PC-3 (cell line): ENCODE measurements around the gene SLAIN1. TPM values are rescaled to one million over a fixed set of nuclear protein-coding genes. Genes with fewer than 3 reads are reported as not detected.

Source experiments
- ATAC-seq: fragments of 200-7000 bp; cut with Tn5 transposase; 2 replicates; pipeline ENCODE4 v1.9.1; 2020; ENCODE audit warnings: mild to moderate bottlenecking, moderate library complexity
- BruUV-seq: library from RNA; stranded (reverse); fragments of 400-500 nt; replicated peaks from 2 replicates; lab custom pipeline; 2021; lab: Mats Ljungman, UMichigan
- CTCF ChIA-PET: fragments of 300-600 bp; sonication (Branson Sonifier 250); formaldehyde crosslinking; loops from one replicate; lab custom pipeline; 2022; ENCODE audit warnings: antibody characterized with exemption; lab: Charles Lee
- POLR2A ChIA-PET: fragments of 300-600 bp; sonication (Branson Sonifier 250); formaldehyde crosslinking; loops from one replicate; lab custom pipeline; 2022; ENCODE audit warnings: antibody characterized with exemption; ENCODE audit not compliant: unreplicated experiment; lab: Charles Lee
- DNase-seq: peaks from one replicate; pipeline ENCODE4 v3.0.0-alpha.2; 2015
- H2AFZ ChIP-seq: fragments of 300-600 bp; sonication (generic); 2 replicates; pipeline ENCODE4 v1.6.0; 2016; ENCODE audit warnings: antibody characterized with exemption, low read length
- H3F3A ChIP-seq: fragments of 300-600 bp; sonication (generic); one replicate; pipeline ENCODE4 v1.6.0; 2017; ENCODE audit warnings: antibody characterized with exemption, low read length, control low read depth, mild to moderate bottlenecking; ENCODE audit not compliant: unreplicated experiment
- H3K27ac ChIP-seq: fragments of 300-600 bp; sonication (generic); 2 replicates; pipeline ENCODE4 v1.5.1; 2016; ENCODE audit warnings: mild to moderate bottlenecking, low read length
- H3K27me3 ChIP-seq: fragments of 300-600 bp; sonication (generic); 2 replicates; pipeline ENCODE4 v1.6.1; 2016; ENCODE audit warnings: low read length, mixed read lengths
- H3K36me3 ChIP-seq: fragments of 300-600 bp; sonication (generic); 2 replicates; pipeline ENCODE4 v1.6.1; 2016; ENCODE audit warnings: low read depth, mixed run types, low read length, mixed read lengths
- H3K4me1 ChIP-seq: fragments of 300-600 bp; sonication (generic); 2 replicates; pipeline ENCODE4 v1.5.1; 2016; ENCODE audit warnings: low read length; ENCODE audit not compliant: insufficient read depth
- H3K4me2 ChIP-seq: fragments of 300-600 bp; sonication (generic); 2 replicates; pipeline ENCODE4 v1.6.0; 2016; ENCODE audit warnings: low read length
- H3K4me3 ChIP-seq: fragments of 300-600 bp; sonication (generic); 2 replicates; pipeline ENCODE4 v1.5.1; 2016; ENCODE audit warnings: mild to moderate bottlenecking, low read length, mixed read lengths
- H3K79me2 ChIP-seq: fragments of 300-600 bp; sonication (generic); 2 replicates; pipeline ENCODE4 v1.6.1; 2017; ENCODE audit warnings: low read length, mixed read lengths
- H3K9ac ChIP-seq: fragments of 300-600 bp; sonication (generic); 2 replicates; pipeline ENCODE4 v1.6.0; 2016; ENCODE audit warnings: mild to moderate bottlenecking, low read length
- H3K9me2 ChIP-seq: fragments of 300-600 bp; sonication (generic); replicated peaks from 2 replicates; pipeline ENCODE4 v1.6.1; 2016; ENCODE audit warnings: mixed run types, low read length, mixed read lengths
- H3K9me3 ChIP-seq: fragments of 300-600 bp; sonication (generic); 2 replicates; pipeline ENCODE4 v1.6.1; 2016; ENCODE audit warnings: low read length, mixed read lengths
- H4K20me1 ChIP-seq: fragments of 300-600 bp; sonication (generic); 2 replicates; pipeline ENCODE4 v1.6.1; 2016; ENCODE audit warnings: low read length, mixed read lengths
- CTCF ChIP-seq: fragments of 300-600 bp; sonication (generic); conservative IDR thresholded peaks from 2 replicates; pipeline ENCODE4 v1.5.1; 2017; ENCODE audit warnings: antibody characterized with exemption, low read depth, mild to moderate bottlenecking, low read length
- EZH2 ChIP-seq: fragments of 300-600 bp; sonication (generic); IDR thresholded peaks from one replicate; pipeline ENCODE4 v1.6.1; 2017; ENCODE audit warnings: antibody characterized with exemption, mild to moderate bottlenecking, low read length; ENCODE audit not compliant: unreplicated experiment
- EZH2phosphoT487 ChIP-seq: fragments of 300-600 bp; sonication (generic); IDR thresholded peaks from 2 replicates; pipeline ENCODE4 v1.6.1; 2018; ENCODE audit warnings: mild to moderate bottlenecking, antibody characterized with exemption, low read length, borderline replicate concordance
- intact Hi-C: fragments of 100-400 bp; cut with micrococcal nuclease; formaldehyde crosslinking; loops from 2 replicates; pipeline ENCODE4 v1.9.0; 2023
- total RNA-seq: library from RNA; depleted of rRNA; stranded (reverse); fragments of >200 nt; gene quantifications from 2 replicates; pipeline ENCODE4 v1.2.3, GENCODE V29; 2014

Gene SLAIN1
- total RNA-seq, 1 experiment from 2014 or later: 12.7 TPM

GRCh38 chr13:77732287-77732686 is 34.8 kb downstream of the SLAIN1 start:
- no peak overlapping the region for H3K9ac ChIP-seq
- intact Hi-C loops: no loop called here
- ChIA-PET POLR2A (no interaction called here), CTCF (no interaction called here)
- H3K9me3 ChIP-seq: no peaks in the 10 kb centered on the region
- ATAC-seq (no peak), DNase-seq (no peak)
- no peaks in the 10 kb centered on the region for H3K27me3 ChIP-seq
- H3K36me3 ChIP-seq: no peaks in the 10 kb centered on the region
- BruUV-seq: no TSS peak
- H3K9me2 ChIP-seq: no peaks in the 10 kb centered on the region
- no peak overlapping the region for H3K4me2 ChIP-seq
- no peaks in the 10 kb centered on the region for H4K20me1 ChIP-seq
- H3K79me2 ChIP-seq: no peaks in the 10 kb centered on the region
- TF ChIP-seq EZH2 (no peak), EZH2phosphoT487 (no peak), CTCF (no peak)
- no peaks in the 10 kb centered on the region for H3F3A ChIP-seq
- H3K4me3 ChIP-seq: no peak overlapping the region
- H2AFZ ChIP-seq: no peak overlapping the region
- H3K4me1 ChIP-seq: no peaks in the 10 kb centered on the region
- no peak overlapping the region for H3K27ac ChIP-seq

- no peak overlapping the region for H3K4me2 ChIP-seq
- no peaks in the 10 kb centered on the region for H4K20me1 ChIP-seq
- H3K36me3 ChIP-seq: no peaks in the 10 kb centered on the region
- TF ChIP-seq EZH2phosphoT487 (no peak), EZH2 (no peak), CTCF (no peak)
- ATAC-seq (no peak), DNase-seq (no peak)
- no TSS peak for BruUV-seq
- H3F3A ChIP-seq: no peaks in the 10 kb centered on the region
- no peaks in the 10 kb centered on the region for H3K9me3 ChIP-seq
- POLR2A ChIA-PET: no interaction called here
- CTCF ChIA-PET: no interaction called here
- intact Hi-C loops: no loop called here
- no peaks in the 10 kb centered on the region for H3K9me2 ChIP-seq
- no peak overlapping the region for H3K27ac ChIP-seq
- no peaks in the 10 kb centered on the region for H3K79me2 ChIP-seq
- H3K9ac ChIP-seq: no peak overlapping the region
- H2AFZ ChIP-seq: no peak overlapping the region
- H3K27me3 ChIP-seq: no peaks in the 10 kb centered on the region
- no peak overlapping the region for H3K4me3 ChIP-seq
- H3K4me1 ChIP-seq: no peaks in the 10 kb centered on the region
These were observed 36.2 kb downstream of the SLAIN1 start for GRCh38 chr13:77733674-77734073.

- Histone ChIP-seq H3K36me3 (no peaks in the 10 kb centered on the region), H3K9me3 (no peaks in the 10 kb centered on the region), H3K9ac (no peak overlapping the region), H2AFZ (no peak overlapping the region), H3K9me2 (no peaks in the 10 kb centered on the region), H3K27me3 (no peaks in the 10 kb centered on the region), H3K4me3 (no peak overlapping the region), H3F3A (no peaks in the 10 kb centered on the region), H3K79me2 (no peaks in the 10 kb centered on the region), H3K27ac (no peak overlapping the region), H3K4me1 (no peaks in the 10 kb centered on the region), H3K4me2 (no peak overlapping the region), H4K20me1 (no peaks in the 10 kb centered on the region)
- BruUV-seq: no TSS peak
- TF ChIP-seq EZH2phosphoT487 (no peak), EZH2 (no peak), CTCF (no peak)
- CTCF ChIA-PET: no interaction called here
- DNase-seq (no peak), ATAC-seq (no peak)
- POLR2A ChIA-PET: no interaction called here
- intact Hi-C loops: no loop called here
These were observed 40.2 kb downstream of the SLAIN1 start for GRCh38 chr13:77737583-77738200.
